ENCODE data around the gene CAMSAP3.

DNA sequence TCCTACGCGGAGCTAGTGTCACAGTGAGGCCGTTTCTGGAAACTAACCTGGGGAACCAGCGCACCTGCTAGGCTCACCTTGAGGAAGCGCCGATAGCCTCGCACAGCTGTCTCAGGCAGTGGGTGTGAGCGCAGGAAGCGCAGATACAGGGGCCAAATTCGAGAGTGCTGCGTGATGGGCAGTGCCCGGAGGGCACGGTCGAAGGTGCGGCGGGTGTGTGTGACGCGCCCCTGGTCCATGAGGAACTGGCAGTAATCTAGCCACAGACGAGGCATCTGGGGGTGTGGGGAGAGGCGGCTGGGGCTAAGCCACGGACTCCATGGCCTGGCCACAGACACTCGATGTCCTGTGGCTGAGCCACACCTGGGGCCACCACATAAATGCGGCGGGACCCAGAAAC, 31.5 kb downstream of the CAMSAP3 start:
- TF ChIP-seq CTCF (IDR thresholded peaks at IDR 0.05; ENCODE audit: borderline replicate concordance, extremely low read depth, low read length, poor library complexity, severe bottlenecking) = no peak
- no peak for TF ChIP-seq EZH2 (IDR thresholded peaks at IDR 0.05; ENCODE audit: borderline replicate concordance, low read depth, low read length, severe bottlenecking)

Data from DND-41 (cell line).